Adrenal gland (tissue), 12 donors: ENCODE data around the gene ITFG2. TPM values are rescaled to one million over a fixed set of nuclear protein-coding genes. Genes with fewer than 3 reads are reported as not detected.

Experiments used
- DNase-seq, 7 donors: peaks; one replicate each; pipeline ENCODE4 v3.0.0-alpha.2; 2019 to 2020
- H3K27ac ChIP-seq, 5 donors: fragments of 200-600 bp; sonication (generic) in 4 of 5; 1 replicate in 3 of 5; 2 replicates in 2 of 5; pipeline versions ENCODE4 v1.5.1 to v1.8.0; 2016 to 2020; ENCODE audit warnings: mild to moderate bottlenecking in 1 of 5
- H3K27me3 ChIP-seq: fragments of 200-600 bp; 2 replicates; pipeline ENCODE4 v1.8.0; 2021
- H3K36me3 ChIP-seq, 2 donors: fragments of 200-600 bp; replicated peaks in 1 of 2; 1 replicate in 1 of 2; 2 replicates in 1 of 2; pipeline versions ENCODE4 v1.5.1 to v1.8.0; 2018 to 2022
- H3K4me1 ChIP-seq, 2 donors: fragments of 200-600 bp; replicated peaks in 1 of 2; 1 replicate in 1 of 2; 2 replicates in 1 of 2; pipeline versions ENCODE4 v1.5.1 to v1.8.0; 2018 to 2021
- H3K4me3 ChIP-seq, 4 donors: fragments of 200-600 bp; sonication (generic) in 3 of 4; one replicate each; pipeline ENCODE4 v1.5.1; 2016 to 2018
- H3K9me3 ChIP-seq, 3 donors: fragments of 200-600 bp; sonication (generic) in 1 of 3; replicated peaks in 1 of 3; 1 replicate in 2 of 3; 2 replicates in 1 of 3; pipeline versions ENCODE4 v1.5.1 to v1.8.0; 2016 to 2021
- CTCF ChIP-seq, 6 experiments: fragments of 450-650 bp in 4 of 6; fragments of 200-600 bp in 2 of 6; sonication (generic) in 1 of 6; IDR thresholded peaks; 1 replicate in 5 of 6; 2 replicates in 1 of 6; pipeline versions ENCODE4 v1.5.1 to v1.8.0; 2016 to 2021; ENCODE audit warnings: antibody characterized with exemption in 6 of 6, mild to moderate bottlenecking in 2 of 6, moderate library complexity in 1 of 6
- POLR2A ChIP-seq, 2 donors: fragments of 450-650 bp; IDR thresholded peaks; one replicate each; pipeline ENCODE4 v1.6.1; 2017; ENCODE audit warnings: antibody characterized with exemption in 2 of 2, mild to moderate bottlenecking in 2 of 2, moderate library complexity in 1 of 2
- whole genome bisulfite sequencing, 4 donors: extraction: QIAGEN DNeasy Blood & Tissue Kit in 2 of 4; methylation state at CpG; one replicate each; pipeline versions ENCODE4 v1.1.5 to v1.1.7; 2013 to 2017; 5-methylcytosine and 5-hydroxymethylcytosine counted together
- intact Hi-C, 2 donors: fragments of 100-400 bp; cut with DNase I; formaldehyde crosslinking; loops; one replicate each; pipeline versions ENCODE4 v1.14.1 to v1.15.0; 2022 to 2023
- polyA plus RNA-seq, 3 donors: library from polyadenylated mRNA; stranded (reverse); fragments of 200-250 nt in 2 of 3; fragments of 350-450 nt in 1 of 3; fragmentation: Illumina TruSeq in 1 of 3; extraction: RNeasy Lipid Tissue Mini Kit (QIAGEN cat#74804) in 1 of 3; gene quantifications; one replicate each; pipeline ENCODE4 v1.2.3, GENCODE V29; 2013 to 2014
- total RNA-seq, 9 donors: library from RNA; depleted of rRNA in 4 of 9; stranded (reverse); fragments of >200 nt in 4 of 9; fragments of 120-200 nt in 1 of 9; fragmentation: NEBNext Ultra II Directional in 1 of 9; extraction: Animal tissue kit (Norgen Biotek cat#: 25700) in 1 of 9; gene quantifications; one replicate each; pipeline versions ENCODE4 v1.1.0 to v1.2.4, GENCODE V29; 2013 to 2023
- donor health status: healthy with polysubstance abuse.
- donor health status: Bipolar disorder and iron deficiency.
- donor health status: DM: yes; HTN: yes; CAD: no.
- donor health status: DM: no; HTN: no; CAD: no.
- donor health status: DM: no; HTN: no; CAD: no.
- donor health status: DM: yes; HTN: yes; CAD: no.

The ITFG2 gene
- total and polyA plus RNA-seq, 12 donors = 20.3 to 63.0 (median 32.7) TPM

- 91 to 97% (median 95%) methylated on average over 3 of the region's 3 CpGs for WGBS, 4 donors
- no peak for TF ChIP-seq CTCF (IDR thresholded peaks at IDR 0.05)
- TF ChIP-seq POLR2A (IDR thresholded peaks at IDR 0.05) = no peak
- intact Hi-C loops = no loop called here
- H3K36me3 ChIP-seq = peaks cover 0 to 88% of the 10 kb centered on the region in 2 donors
- no peaks in the 10 kb centered on the region for H3K9me3 ChIP-seq
- H3K27ac ChIP-seq = no peak overlapping the region
- no peak overlapping the region for H3K4me3 ChIP-seq
- DNase-seq = no peak
- H3K27me3 ChIP-seq = no peaks in the 10 kb centered on the region
- H3K4me1 ChIP-seq = no peaks in the 10 kb centered on the region
Observed at GRCh38 chr12:2826036-2826435, 13.6 kb downstream of the ITFG2 start.

DNA sequence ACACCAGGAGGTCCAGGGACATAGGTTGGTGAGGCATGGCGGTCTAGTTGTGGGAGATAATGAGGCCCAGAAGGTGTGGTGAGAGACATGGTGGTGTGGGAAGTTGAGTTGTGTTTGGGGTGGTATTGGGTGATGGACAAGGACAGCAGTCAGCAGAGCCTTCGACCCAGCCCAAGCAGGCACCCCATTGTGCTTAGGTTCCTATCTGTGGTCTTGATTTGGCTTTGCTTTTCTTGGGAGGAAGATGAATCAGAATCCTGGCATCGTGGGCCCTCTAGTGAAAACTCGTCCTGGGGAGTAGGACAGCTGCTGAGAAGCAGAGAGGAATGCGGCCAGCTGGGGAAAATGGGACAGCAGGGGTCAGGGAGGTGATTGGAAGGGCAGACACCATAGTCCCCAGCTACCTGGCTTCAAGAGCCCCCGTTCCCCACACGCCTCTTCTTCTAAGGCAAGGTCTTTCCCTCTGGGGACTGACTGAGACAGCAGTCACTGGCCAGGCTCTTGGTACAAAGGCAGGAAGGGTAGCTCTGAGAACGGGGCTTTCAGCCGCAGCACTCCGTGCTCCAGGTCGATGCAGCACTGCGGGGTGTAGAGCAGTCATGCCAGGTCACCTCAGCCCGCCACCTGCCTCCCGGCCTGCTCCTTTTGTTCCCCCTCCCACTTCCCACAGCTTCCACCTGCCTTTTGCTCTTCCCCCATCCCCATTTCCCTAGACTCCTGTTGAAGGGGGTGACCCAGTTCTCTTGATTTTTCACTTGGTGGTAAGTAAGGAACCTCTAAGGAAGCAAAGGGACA, 14.4 kb downstream of the ITFG2 start:
- Histone ChIP-seq H3K4me3 (no peak overlapping the region), H3K27ac (no peak overlapping the region), H3K4me1 (no peaks in the 10 kb centered on the region), H3K9me3 (no peaks in the 10 kb centered on the region), H3K36me3 (peaks cover 0 to 79% of the 10 kb centered on the region in 2 donors), H3K27me3 (no peaks in the 10 kb centered on the region)
- no peak for TF ChIP-seq POLR2A (IDR thresholded peaks at IDR 0.05)
- no peak for TF ChIP-seq CTCF (IDR thresholded peaks at IDR 0.05)
- WGBS, 4 donors = 87 to 90% (median 88%) methylated on average over 14 of the region's 14 CpGs
- intact Hi-C loops = no loop called here
- DNase-seq = no peak

GRCh38 chr12:2829275-2829674, 16.8 kb downstream of the ITFG2 start:
- no peak for TF ChIP-seq CTCF (IDR thresholded peaks at IDR 0.05)
- no peak for TF ChIP-seq POLR2A (IDR thresholded peaks at IDR 0.05)
- Histone ChIP-seq H3K27ac (no peak overlapping the region), H3K36me3 (peaks cover 0 to 56% of the 10 kb centered on the region in 2 donors), H3K9me3 (no peaks in the 10 kb centered on the region), H3K4me3 (no peak overlapping the region), H3K4me1 (peaks cover 0 to under 1% of the 10 kb centered on the region in 2 donors), H3K27me3 (no peaks in the 10 kb centered on the region)
- intact Hi-C loops = no loop called here
- 93 to 95% (median 94%) methylated on average over 6 of the region's 6 CpGs for WGBS, 4 donors
- DNase-seq = no peak

GRCh38 chr12:2832550-2833127, 20.2 kb downstream of the ITFG2 start:
- no peak overlapping the region for H3K4me3 ChIP-seq
- intact Hi-C loops = no loop called here
- TF ChIP-seq POLR2A (IDR thresholded peaks at IDR 0.05) (no peak), CTCF (IDR thresholded peaks at IDR 0.05) (no peak)
- H3K27ac ChIP-seq = peak overlapping the region in 1 of 5 donors; percentile 57
- 63 to 78% (median 66%) methylated on average over 5 to 6 of the region's 6 CpGs for WGBS, 4 donors
- H3K4me1 ChIP-seq = peaks cover 7 to 11% of the 10 kb centered on the region in 2 donors
- H3K9me3 ChIP-seq = no peaks in the 10 kb centered on the region
- no peak for DNase-seq
- peaks cover 0 to 22% of the 10 kb centered on the region in 2 donors for H3K36me3 ChIP-seq
- H3K27me3 ChIP-seq = no peaks in the 10 kb centered on the region
